ENCODE results near the gene POLR2B.

POLR2B gene

GRCh38 chr4:57061395-57061794 lies 82.7 kb downstream of the POLR2B start:
- no peak for TF ChIP-seq TAF1 (IDR thresholded peaks at IDR 0.05; ENCODE audit: low read depth, low read length)
- no peak for TF ChIP-seq PAX5 (IDR thresholded peaks at IDR 0.05; ENCODE audit: insufficient read depth, low read length, severe bottlenecking)
- TF ChIP-seq SPI1 (IDR thresholded peaks at IDR 0.05; ENCODE audit: low read depth, low read length) = no peak
- no peak for TF ChIP-seq POU2F2 (IDR thresholded peaks at IDR 0.05; ENCODE audit: low read depth, low read length)
- TF ChIP-seq POLR2A (IDR thresholded peaks at IDR 0.05; ENCODE audit: low read depth, low read length) = no peak
- TF ChIP-seq POLR2AphosphoS5 (IDR thresholded peaks at IDR 0.05; ENCODE audit: low read depth, low read length) = no peak
- DNase-seq (ENCODE audit: insufficient read length, low spot score) (no peak), FAIRE-seq (no peak)

- FAIRE-seq = no peak
- TF ChIP-seq TAF1 (IDR thresholded peaks at IDR 0.05; ENCODE audit: low read depth, low read length) (no peak), SPI1 (IDR thresholded peaks at IDR 0.05; ENCODE audit: low read depth, low read length) (no peak), POU2F2 (IDR thresholded peaks at IDR 0.05; ENCODE audit: low read depth, low read length) (no peak), POLR2A (IDR thresholded peaks at IDR 0.05; ENCODE audit: low read depth, low read length) (no peak)
These were observed 84.8 kb downstream of the POLR2B start for GRCh38 chr4:57063518-57063917.

GRCh38 chr4:57064120-57064519 lies 85.4 kb downstream of the POLR2B start:
- TF ChIP-seq POLR2AphosphoS5 (IDR thresholded peaks at IDR 0.05; ENCODE audit: low read depth, low read length) (no peak), POLR2A (IDR thresholded peaks at IDR 0.05; ENCODE audit: low read depth, low read length) (no peak), SPI1 (IDR thresholded peaks at IDR 0.05; ENCODE audit: low read depth, low read length) (no peak), PAX5 (IDR thresholded peaks at IDR 0.05; ENCODE audit: insufficient read depth, low read length, severe bottlenecking) (no peak), POU2F2 (IDR thresholded peaks at IDR 0.05; ENCODE audit: low read depth, low read length) (no peak), TAF1 (IDR thresholded peaks at IDR 0.05; ENCODE audit: low read depth, low read length) (no peak)
- no peak for FAIRE-seq
- DNase-seq (ENCODE audit: insufficient read length, low spot score) = no peak

More at GRCh38 chr4:57063518-57063917, 84.8 kb downstream of the POLR2B start:
- DNase-seq (ENCODE audit: insufficient read length, low spot score) = no peak

- TF ChIP-seq POU2F2 (IDR thresholded peaks at IDR 0.05; ENCODE audit: low read depth, low read length) (no peak), POLR2A (IDR thresholded peaks at IDR 0.05; ENCODE audit: low read depth, low read length) (no peak), POLR2AphosphoS5 (IDR thresholded peaks at IDR 0.05; ENCODE audit: low read depth, low read length) (no peak), SPI1 (IDR thresholded peaks at IDR 0.05; ENCODE audit: low read depth, low read length) (no peak), TAF1 (IDR thresholded peaks at IDR 0.05; ENCODE audit: low read depth, low read length) (no peak), PAX5 (IDR thresholded peaks at IDR 0.05; ENCODE audit: insufficient read depth, low read length, severe bottlenecking) (no peak)
- DNase-seq (ENCODE audit: insufficient read length, low spot score) = no peak
- FAIRE-seq = no peak
These were observed 86.4 kb downstream of the POLR2B start for GRCh38 chr4:57064811-57065711.

- FAIRE-seq (no peak), DNase-seq (ENCODE audit: insufficient read length, low spot score) (no peak)
- TF ChIP-seq SPI1 (IDR thresholded peaks at IDR 0.05; ENCODE audit: low read depth, low read length) (no peak), TAF1 (IDR thresholded peaks at IDR 0.05; ENCODE audit: low read depth, low read length) (no peak), POLR2A (IDR thresholded peaks at IDR 0.05; ENCODE audit: low read depth, low read length) (no peak), PAX5 (IDR thresholded peaks at IDR 0.05; ENCODE audit: insufficient read depth, low read length, severe bottlenecking) (no peak), POLR2AphosphoS5 (IDR thresholded peaks at IDR 0.05; ENCODE audit: low read depth, low read length) (no peak), POU2F2 (IDR thresholded peaks at IDR 0.05; ENCODE audit: low read depth, low read length) (no peak)
These were observed 87.2 kb downstream of the POLR2B start for GRCh38 chr4:57065730-57066482.

GRCh38 chr4:57068237-57068981 lies 89.7 kb downstream of the POLR2B start:
- FAIRE-seq = no peak
- TF ChIP-seq POLR2A (IDR thresholded peaks at IDR 0.05; ENCODE audit: low read depth, low read length) (no peak), POLR2AphosphoS5 (IDR thresholded peaks at IDR 0.05; ENCODE audit: low read depth, low read length) (no peak), POU2F2 (IDR thresholded peaks at IDR 0.05; ENCODE audit: low read depth, low read length) (no peak), SPI1 (IDR thresholded peaks at IDR 0.05; ENCODE audit: low read depth, low read length) (no peak), TAF1 (IDR thresholded peaks at IDR 0.05; ENCODE audit: low read depth, low read length) (no peak), PAX5 (IDR thresholded peaks at IDR 0.05; ENCODE audit: insufficient read depth, low read length, severe bottlenecking) (no peak)
- DNase-seq (ENCODE audit: insufficient read length, low spot score) = no peak

- no peak for DNase-seq (ENCODE audit: insufficient read length, low spot score)
- TF ChIP-seq PAX5 (IDR thresholded peaks at IDR 0.05; ENCODE audit: insufficient read depth, low read length, severe bottlenecking) (no peak), POLR2A (IDR thresholded peaks at IDR 0.05; ENCODE audit: low read depth, low read length) (no peak), POLR2AphosphoS5 (IDR thresholded peaks at IDR 0.05; ENCODE audit: low read depth, low read length) (no peak), SPI1 (IDR thresholded peaks at IDR 0.05; ENCODE audit: low read depth, low read length) (no peak), TAF1 (IDR thresholded peaks at IDR 0.05; ENCODE audit: low read depth, low read length) (no peak), POU2F2 (IDR thresholded peaks at IDR 0.05; ENCODE audit: low read depth, low read length) (no peak)
- no peak for FAIRE-seq
These were observed 91.8 kb downstream of the POLR2B start for GRCh38 chr4:57070461-57070860.

- no peak for FAIRE-seq
- no peak for TF ChIP-seq PAX5 (IDR thresholded peaks at IDR 0.05; ENCODE audit: insufficient read depth, low read length, severe bottlenecking)
- no peak for TF ChIP-seq POLR2A (IDR thresholded peaks at IDR 0.05; ENCODE audit: low read depth, low read length)
- no peak for TF ChIP-seq SPI1 (IDR thresholded peaks at IDR 0.05; ENCODE audit: low read depth, low read length)
- no peak for TF ChIP-seq POLR2AphosphoS5 (IDR thresholded peaks at IDR 0.05; ENCODE audit: low read depth, low read length)
- no peak for TF ChIP-seq POU2F2 (IDR thresholded peaks at IDR 0.05; ENCODE audit: low read depth, low read length)
- TF ChIP-seq TAF1 (IDR thresholded peaks at IDR 0.05; ENCODE audit: low read depth, low read length) = no peak
- DNase-seq (ENCODE audit: insufficient read length, low spot score) = no peak
These were observed 92.6 kb downstream of the POLR2B start for GRCh38 chr4:57071326-57071725.

Data from GM12891 (cell line).